Measurements from ENCODE around the gene SUZ12.

DNA sequence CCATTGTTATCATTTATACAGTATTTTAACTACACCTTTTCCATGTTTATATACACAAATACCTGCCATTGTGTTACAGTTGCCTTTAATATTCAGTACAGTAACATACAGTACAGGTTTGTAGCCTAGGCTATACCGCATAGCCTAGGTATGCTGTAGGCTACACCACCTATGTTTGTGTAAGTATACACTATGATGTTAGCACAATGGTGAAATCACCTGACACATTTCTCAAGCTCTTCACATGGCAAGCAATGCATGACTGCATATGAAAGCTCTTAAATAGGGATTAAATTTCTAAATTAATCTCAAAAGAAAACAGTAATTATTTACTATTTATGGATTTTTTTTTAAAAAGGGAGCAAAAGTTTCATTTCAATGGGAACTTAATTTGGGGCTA lies 82.4 kb downstream of the SUZ12 start:
- TF ChIP-seq RAD21 (CRISPR knock-in tag; conservative IDR thresholded peaks at IDR 0.05 in 1 of 2, IDR thresholded peaks at IDR 0.05 in 1 of 2) = no peak
- TF ChIP-seq MXI1 (IDR thresholded peaks at IDR 0.05; ENCODE audit: low read depth, low read length) = no peak
- no peak for TF ChIP-seq HEY1 (CRISPR knock-in tag; IDR thresholded peaks at IDR 0.05; ENCODE audit: borderline replicate concordance)
- TF ChIP-seq, protein P1, sequence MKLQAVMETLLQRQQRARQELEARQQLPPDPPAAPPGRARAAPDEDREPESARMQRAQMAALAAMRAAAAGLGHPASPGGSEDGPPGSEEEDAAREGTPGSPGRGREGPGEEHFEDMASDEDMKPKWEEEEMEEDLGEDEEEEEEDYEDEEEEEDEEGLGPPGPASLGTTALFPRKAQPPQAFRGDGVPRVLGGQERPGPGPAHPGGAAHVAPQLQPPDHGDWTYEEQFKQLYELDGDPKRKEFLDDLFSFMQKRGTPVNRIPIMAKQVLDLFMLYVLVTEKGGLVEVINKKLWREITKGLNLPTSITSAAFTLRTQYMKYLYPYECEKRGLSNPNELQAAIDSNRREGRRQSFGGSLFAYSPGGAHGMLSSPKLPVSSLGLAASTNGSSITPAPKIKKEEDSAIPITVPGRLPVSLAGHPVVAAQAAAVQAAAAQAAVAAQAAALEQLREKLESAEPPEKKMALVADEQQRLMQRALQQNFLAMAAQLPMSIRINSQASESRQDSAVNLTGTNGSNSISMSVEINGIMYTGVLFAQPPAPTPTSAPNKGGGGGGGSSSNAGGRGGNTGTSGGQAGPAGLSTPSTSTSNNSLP (IDR thresholded peaks at IDR 0.05; ENCODE audit: borderline replicate concordance, low read depth, low read length) = no peak
- TF ChIP-seq NCOA4 (IDR thresholded peaks at IDR 0.05; ENCODE audit: partially characterized antibody) = no peak

Data from K562 (cell line).